PC-3 (cell line): ENCODE measurements around the gene TCF12. TPM values are rescaled to one million over a fixed set of nuclear protein-coding genes. Genes with fewer than 3 reads are reported as not detected.

ENCODE experiments used
- ATAC-seq: fragments of 200-7000 bp; cut with Tn5 transposase; 2 replicates; pipeline ENCODE4 v1.9.1; 2020; ENCODE audit warnings: mild to moderate bottlenecking, moderate library complexity
- BruUV-seq: library from RNA; stranded (reverse); fragments of 400-500 nt; replicated peaks from 2 replicates; lab custom pipeline; 2021; lab: Mats Ljungman, UMichigan
- CTCF ChIA-PET: fragments of 300-600 bp; sonication (Branson Sonifier 250); formaldehyde crosslinking; loops from one replicate; lab custom pipeline; 2022; ENCODE audit warnings: antibody characterized with exemption; lab: Charles Lee
- POLR2A ChIA-PET: fragments of 300-600 bp; sonication (Branson Sonifier 250); formaldehyde crosslinking; loops from one replicate; lab custom pipeline; 2022; ENCODE audit warnings: antibody characterized with exemption; ENCODE audit not compliant: unreplicated experiment; lab: Charles Lee
- DNase-seq: peaks from one replicate; pipeline ENCODE4 v3.0.0-alpha.2; 2015
- H2AFZ ChIP-seq: fragments of 300-600 bp; sonication (generic); 2 replicates; pipeline ENCODE4 v1.6.0; 2016; ENCODE audit warnings: antibody characterized with exemption, low read length
- H3F3A ChIP-seq: fragments of 300-600 bp; sonication (generic); one replicate; pipeline ENCODE4 v1.6.0; 2017; ENCODE audit warnings: antibody characterized with exemption, low read length, control low read depth, mild to moderate bottlenecking; ENCODE audit not compliant: unreplicated experiment
- H3K27ac ChIP-seq: fragments of 300-600 bp; sonication (generic); 2 replicates; pipeline ENCODE4 v1.5.1; 2016; ENCODE audit warnings: mild to moderate bottlenecking, low read length
- H3K27me3 ChIP-seq: fragments of 300-600 bp; sonication (generic); 2 replicates; pipeline ENCODE4 v1.6.1; 2016; ENCODE audit warnings: low read length, mixed read lengths
- H3K36me3 ChIP-seq: fragments of 300-600 bp; sonication (generic); 2 replicates; pipeline ENCODE4 v1.6.1; 2016; ENCODE audit warnings: low read depth, mixed run types, low read length, mixed read lengths
- H3K4me1 ChIP-seq: fragments of 300-600 bp; sonication (generic); 2 replicates; pipeline ENCODE4 v1.5.1; 2016; ENCODE audit warnings: low read length; ENCODE audit not compliant: insufficient read depth
- H3K4me2 ChIP-seq: fragments of 300-600 bp; sonication (generic); 2 replicates; pipeline ENCODE4 v1.6.0; 2016; ENCODE audit warnings: low read length
- H3K4me3 ChIP-seq: fragments of 300-600 bp; sonication (generic); 2 replicates; pipeline ENCODE4 v1.5.1; 2016; ENCODE audit warnings: mild to moderate bottlenecking, low read length, mixed read lengths
- H3K79me2 ChIP-seq: fragments of 300-600 bp; sonication (generic); 2 replicates; pipeline ENCODE4 v1.6.1; 2017; ENCODE audit warnings: low read length, mixed read lengths
- H3K9ac ChIP-seq: fragments of 300-600 bp; sonication (generic); 2 replicates; pipeline ENCODE4 v1.6.0; 2016; ENCODE audit warnings: mild to moderate bottlenecking, low read length
- H3K9me2 ChIP-seq: fragments of 300-600 bp; sonication (generic); replicated peaks from 2 replicates; pipeline ENCODE4 v1.6.1; 2016; ENCODE audit warnings: mixed run types, low read length, mixed read lengths
- H3K9me3 ChIP-seq: fragments of 300-600 bp; sonication (generic); 2 replicates; pipeline ENCODE4 v1.6.1; 2016; ENCODE audit warnings: low read length, mixed read lengths
- H4K20me1 ChIP-seq: fragments of 300-600 bp; sonication (generic); 2 replicates; pipeline ENCODE4 v1.6.1; 2016; ENCODE audit warnings: low read length, mixed read lengths
- EZH2 ChIP-seq: fragments of 300-600 bp; sonication (generic); IDR thresholded peaks from one replicate; pipeline ENCODE4 v1.6.1; 2017; ENCODE audit warnings: antibody characterized with exemption, mild to moderate bottlenecking, low read length; ENCODE audit not compliant: unreplicated experiment
- EZH2phosphoT487 ChIP-seq: fragments of 300-600 bp; sonication (generic); IDR thresholded peaks from 2 replicates; pipeline ENCODE4 v1.6.1; 2018; ENCODE audit warnings: mild to moderate bottlenecking, antibody characterized with exemption, low read length, borderline replicate concordance
- intact Hi-C: fragments of 100-400 bp; cut with micrococcal nuclease; formaldehyde crosslinking; loops from 2 replicates; pipeline ENCODE4 v1.9.0; 2023
- total RNA-seq: library from RNA; depleted of rRNA; stranded (reverse); fragments of >200 nt; gene quantifications from 2 replicates; pipeline ENCODE4 v1.2.3, GENCODE V29; 2014
- TF ChIP-seq, protein P1 (sequence below): fragments of 300-600 bp; sonication (generic); conservative IDR thresholded peaks from 2 replicates; pipeline ENCODE4 v1.5.1; 2017; ENCODE audit warnings: antibody characterized with exemption, low read depth, mild to moderate bottlenecking, low read length

Gene TCF12
- total RNA-seq, 1 experiment from 2014 or later = 103 TPM

DNA sequence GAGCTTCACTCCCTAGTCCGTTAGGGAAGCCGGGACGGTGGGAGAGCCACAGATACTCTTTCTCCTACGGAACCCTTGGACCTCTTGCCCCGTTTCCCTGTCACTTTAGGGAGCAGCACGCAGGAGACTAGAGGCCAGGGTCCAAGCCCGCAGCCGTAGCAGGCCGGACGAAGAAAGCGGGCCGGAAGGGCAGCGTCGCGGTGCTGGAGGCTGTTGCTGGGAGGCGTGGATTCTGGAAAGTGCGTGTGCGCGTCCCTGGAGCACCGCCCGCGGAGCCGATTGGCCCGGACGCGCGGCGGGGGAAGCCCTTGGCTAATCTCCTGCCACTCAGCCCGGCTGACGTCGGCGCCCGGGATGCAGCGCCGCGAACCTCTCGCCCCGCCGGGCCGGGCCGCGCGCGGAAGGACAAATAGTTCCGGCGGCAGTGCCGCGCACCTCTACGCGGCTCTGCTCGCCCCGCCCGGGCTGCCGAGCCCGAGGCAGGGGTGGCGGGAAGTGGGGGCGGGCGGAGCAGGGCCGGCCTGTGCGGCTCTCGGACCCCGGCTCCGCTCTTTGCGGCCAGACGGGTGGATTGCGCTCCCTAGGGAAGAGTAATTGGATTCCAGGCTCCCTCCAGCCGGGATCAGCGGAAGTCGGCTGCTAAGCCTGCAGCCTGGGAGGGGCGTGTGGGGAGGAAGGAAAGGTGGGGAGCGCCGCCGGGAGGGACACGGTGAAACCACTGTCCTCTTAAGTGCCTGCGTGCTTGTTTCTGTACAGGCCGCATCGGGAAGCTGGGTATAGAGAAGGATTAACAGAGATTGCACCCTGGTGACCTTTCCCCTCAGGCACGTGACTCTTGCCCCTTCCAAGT is 31.3 kb upstream of the TCF12 start:
- Histone ChIP-seq H3K36me3 (no peaks in the 10 kb centered on the region), H2AFZ (peak overlapping the region; percentile 91), H4K20me1 (no peaks in the 10 kb centered on the region), H3K79me2 (no peaks in the 10 kb centered on the region), H3K4me2 (peak overlapping the region; percentile 99), H3K9ac (peak overlapping the region; percentile 95), H3K4me3 (peak overlapping the region; percentile 82), H3K9me2 (no peaks in the 10 kb centered on the region), H3K9me3 (no peaks in the 10 kb centered on the region), H3F3A (no peaks in the 10 kb centered on the region), H3K27ac (peak overlapping the region; percentile 87), H3K27me3 (no peaks in the 10 kb centered on the region), H3K4me1 (peaks cover 14% of the 10 kb centered on the region)
- ATAC-seq (peak; percentile 94), DNase-seq (peak; percentile 90)
- no TSS peak for BruUV-seq
- intact Hi-C loops = loop anchor here (1.0 kb wide), 2 partner anchors 31 to 66 kb away; partner anchors contain the start of gene TCF12
- POLR2A ChIA-PET = interaction anchor here (0.6 to 0.7 kb wide), 2 partner anchors 31 to 131 kb away, joined by 3 read pairs; no protein-coding TSS in a partner anchor
- TF ChIP-seq, protein P1, sequence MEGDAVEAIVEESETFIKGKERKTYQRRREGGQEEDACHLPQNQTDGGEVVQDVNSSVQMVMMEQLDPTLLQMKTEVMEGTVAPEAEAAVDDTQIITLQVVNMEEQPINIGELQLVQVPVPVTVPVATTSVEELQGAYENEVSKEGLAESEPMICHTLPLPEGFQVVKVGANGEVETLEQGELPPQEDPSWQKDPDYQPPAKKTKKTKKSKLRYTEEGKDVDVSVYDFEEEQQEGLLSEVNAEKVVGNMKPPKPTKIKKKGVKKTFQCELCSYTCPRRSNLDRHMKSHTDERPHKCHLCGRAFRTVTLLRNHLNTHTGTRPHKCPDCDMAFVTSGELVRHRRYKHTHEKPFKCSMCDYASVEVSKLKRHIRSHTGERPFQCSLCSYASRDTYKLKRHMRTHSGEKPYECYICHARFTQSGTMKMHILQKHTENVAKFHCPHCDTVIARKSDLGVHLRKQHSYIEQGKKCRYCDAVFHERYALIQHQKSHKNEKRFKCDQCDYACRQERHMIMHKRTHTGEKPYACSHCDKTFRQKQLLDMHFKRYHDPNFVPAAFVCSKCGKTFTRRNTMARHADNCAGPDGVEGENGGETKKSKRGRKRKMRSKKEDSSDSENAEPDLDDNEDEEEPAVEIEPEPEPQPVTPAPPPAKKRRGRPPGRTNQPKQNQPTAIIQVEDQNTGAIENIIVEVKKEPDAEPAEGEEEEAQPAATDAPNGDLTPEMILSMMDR = no peak
- TF ChIP-seq EZH2 (no peak), EZH2phosphoT487 (no peak)
- CTCF ChIA-PET = interaction anchor here (0.7 kb wide), 1 partner anchor 396 kb away, joined by 3 read pairs; no protein-coding TSS in a partner anchor

DNA sequence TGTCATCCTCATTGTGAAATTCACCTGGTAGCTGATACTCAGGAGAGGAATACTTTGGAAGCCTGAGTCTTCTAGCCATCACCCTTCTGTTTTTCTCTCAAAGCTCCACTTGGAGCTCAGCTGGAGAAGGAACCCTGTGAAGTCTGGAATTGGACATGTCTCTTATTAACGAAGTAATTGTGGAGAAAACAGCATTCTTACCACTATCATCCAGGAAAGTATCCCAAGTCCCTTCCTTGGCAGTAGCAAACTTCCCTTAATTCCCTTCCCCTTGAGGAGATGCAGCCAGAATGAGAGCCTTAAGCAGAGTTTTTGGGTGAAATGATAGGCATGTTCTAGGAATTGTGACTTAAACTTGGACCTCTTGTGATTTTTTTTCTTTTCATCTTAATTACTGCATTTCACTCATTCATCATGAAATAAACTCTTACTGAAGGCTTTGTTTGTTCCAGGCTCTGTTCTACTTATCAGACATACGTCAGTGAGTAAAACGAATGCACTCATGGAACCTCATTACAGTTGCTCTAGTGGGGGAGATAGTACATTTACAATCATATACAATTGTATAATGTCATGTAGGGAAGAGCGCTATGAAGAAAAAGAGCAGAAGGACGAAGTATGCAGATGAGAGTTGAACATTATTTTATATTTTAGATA is 30.5 kb upstream of the TCF12 start:
- CTCF ChIA-PET = interaction anchor here (0.7 kb wide), 1 partner anchor 397 kb away, joined by 3 read pairs; no protein-coding TSS in a partner anchor

More for the DNA sequence above, 30.5 kb upstream of the TCF12 start:
- no peak for DNase-seq
- POLR2A ChIA-PET = interaction anchor here (0.6 to 0.7 kb wide), 2 partner anchors 30 to 131 kb away, joined by 3 read pairs; no protein-coding TSS in a partner anchor
- no peaks in the 10 kb centered on the region for H3K9me3 ChIP-seq
- peaks cover 14% of the 10 kb centered on the region for H3K4me1 ChIP-seq
- no peaks in the 10 kb centered on the region for H3F3A ChIP-seq
- TF ChIP-seq EZH2 (no peak), EZH2phosphoT487 (no peak)
- TF ChIP-seq, protein P1 = no peak
- no peaks in the 10 kb centered on the region for H3K79me2 ChIP-seq
- intact Hi-C loops = loop anchor here (1.0 kb wide), 2 partner anchors 30 to 67 kb away; partner anchors contain the start of gene TCF12
- H3K4me3 ChIP-seq = peak overlapping the region; percentile 82
- TSS peak; percentile 87 for BruUV-seq
- peak overlapping the region; percentile 99 for H3K4me2 ChIP-seq
- peak overlapping the region; percentile 91 for H2AFZ ChIP-seq
- no peaks in the 10 kb centered on the region for H3K27me3 ChIP-seq
- H3K36me3 ChIP-seq = no peaks in the 10 kb centered on the region
- ATAC-seq = no peak
- H3K9me2 ChIP-seq = no peaks in the 10 kb centered on the region
- H3K27ac ChIP-seq = peak overlapping the region; percentile 87
- H4K20me1 ChIP-seq = no peaks in the 10 kb centered on the region
- H3K9ac ChIP-seq = peak overlapping the region; percentile 95
